Mammary epithelial cell (primary cell): ENCODE measurements around the gene GOLGA2.

Experiments used
- EZH2 ChIP-seq: IDR thresholded peaks from 2 replicates; pipeline ENCODE4 v1.6.1; 2012; ENCODE audit warnings: low read length, inconsistent platforms, borderline replicate concordance
- TF ChIP-seq, protein P1 (sequence below), 2 donors: IDR thresholded peaks in 1 of 2; conservative IDR thresholded peaks in 1 of 2; 2 replicates each; pipeline ENCODE4 v1.5.1; 2011 to 2012; ENCODE audit warnings: inconsistent platforms in 2 of 2, low read length in 2 of 2, mild to moderate bottlenecking in 2 of 2, control low read depth in 1 of 2, low read depth in 1 of 2; ENCODE audit not compliant: insufficient read depth in 1 of 2; ENCODE audit errors: extremely low read depth in 1 of 2

DNA sequence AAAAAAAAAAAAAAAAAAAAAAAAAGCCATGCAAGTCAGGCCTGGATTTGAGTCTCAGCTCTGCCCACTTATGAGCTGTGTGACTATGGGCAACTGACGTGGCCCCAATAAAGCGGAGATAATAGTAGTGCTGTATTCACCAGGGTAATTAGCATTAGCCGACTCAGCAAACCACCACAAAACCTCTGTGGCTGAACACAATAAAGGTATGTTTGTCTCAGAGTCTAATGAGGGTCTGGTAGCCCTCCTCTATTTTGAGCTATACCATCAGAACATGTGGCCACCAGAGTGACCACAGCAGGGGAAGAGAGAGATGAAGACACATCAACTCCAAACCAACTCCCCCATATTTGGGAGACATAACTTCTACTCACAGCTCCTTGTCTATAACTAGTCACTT is 16.2 kb upstream of the GOLGA2 start:
- TF ChIP-seq, protein P1, sequence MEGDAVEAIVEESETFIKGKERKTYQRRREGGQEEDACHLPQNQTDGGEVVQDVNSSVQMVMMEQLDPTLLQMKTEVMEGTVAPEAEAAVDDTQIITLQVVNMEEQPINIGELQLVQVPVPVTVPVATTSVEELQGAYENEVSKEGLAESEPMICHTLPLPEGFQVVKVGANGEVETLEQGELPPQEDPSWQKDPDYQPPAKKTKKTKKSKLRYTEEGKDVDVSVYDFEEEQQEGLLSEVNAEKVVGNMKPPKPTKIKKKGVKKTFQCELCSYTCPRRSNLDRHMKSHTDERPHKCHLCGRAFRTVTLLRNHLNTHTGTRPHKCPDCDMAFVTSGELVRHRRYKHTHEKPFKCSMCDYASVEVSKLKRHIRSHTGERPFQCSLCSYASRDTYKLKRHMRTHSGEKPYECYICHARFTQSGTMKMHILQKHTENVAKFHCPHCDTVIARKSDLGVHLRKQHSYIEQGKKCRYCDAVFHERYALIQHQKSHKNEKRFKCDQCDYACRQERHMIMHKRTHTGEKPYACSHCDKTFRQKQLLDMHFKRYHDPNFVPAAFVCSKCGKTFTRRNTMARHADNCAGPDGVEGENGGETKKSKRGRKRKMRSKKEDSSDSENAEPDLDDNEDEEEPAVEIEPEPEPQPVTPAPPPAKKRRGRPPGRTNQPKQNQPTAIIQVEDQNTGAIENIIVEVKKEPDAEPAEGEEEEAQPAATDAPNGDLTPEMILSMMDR (conservative IDR thresholded peaks at IDR 0.05 in 1 of 2, IDR thresholded peaks at IDR 0.05 in 1 of 2; ENCODE audit: extremely low read depth in 1 of 2, insufficient read depth in 1 of 2, low read depth in 1 of 2, low read length in 2 of 2): no peak
- TF ChIP-seq EZH2: no peak
